Mesendoderm (in vitro differentiated cells): ENCODE data around the gene PRDM16.

Experiments used
- DNase-seq: peaks from one replicate; pipeline ENCODE4 v3.0.0; 2013
- H2AK5ac ChIP-seq: 2 replicates; pipeline ENCODE4 v1.6.1; 2013; ENCODE audit warnings: low read length, inconsistent platforms
- H2BK120ac ChIP-seq: 2 replicates; pipeline ENCODE4 v1.6.1; 2013; ENCODE audit warnings: low read depth, mild to moderate bottlenecking, low read length, moderate library complexity, mixed read lengths
- H2BK15ac ChIP-seq: replicated peaks from 2 replicates; pipeline ENCODE4 v1.6.1; 2013; ENCODE audit warnings: low read depth, mild to moderate bottlenecking, moderate library complexity
- H2BK5ac ChIP-seq: 2 replicates; pipeline ENCODE4 v1.6.1; 2013; ENCODE audit warnings: low read length, inconsistent platforms
- H3K18ac ChIP-seq: 2 replicates; pipeline ENCODE4 v1.6.1; 2013; ENCODE audit warnings: mild to moderate bottlenecking, low read length, mixed read lengths
- H3K23ac ChIP-seq: one replicate; pipeline ENCODE4 v1.6.1; 2013; ENCODE audit warnings: low read length
- H3K27ac ChIP-seq: 2 replicates; pipeline ENCODE4 v1.5.1; 2013; ENCODE audit warnings: low read depth, mild to moderate bottlenecking, inconsistent platforms, low read length, moderate library complexity
- H3K27me3 ChIP-seq: 2 replicates; pipeline ENCODE4 v1.6.1; 2013; ENCODE audit warnings: low read length, control low read depth, mild to moderate bottlenecking, inconsistent platforms; ENCODE audit not compliant: insufficient read depth, poor library complexity
- H3K36me3 ChIP-seq: 2 replicates; pipeline ENCODE4 v1.6.1; 2013; ENCODE audit warnings: low read length, inconsistent platforms; ENCODE audit not compliant: control insufficient read depth, insufficient read depth
- H3K4ac ChIP-seq: one replicate; pipeline ENCODE4 v1.6.1; 2013; ENCODE audit warnings: low read depth, mild to moderate bottlenecking, low read length, moderate library complexity
- H3K4me1 ChIP-seq: 2 replicates; pipeline ENCODE4 v1.6.1; 2013; ENCODE audit warnings: low read depth, low read length, inconsistent platforms; ENCODE audit not compliant: control insufficient read depth
- H3K4me2 ChIP-seq: 2 replicates; pipeline ENCODE4 v1.6.1; 2013; ENCODE audit warnings: low read length
- H3K4me3 ChIP-seq: 2 replicates; pipeline ENCODE4 v1.5.1; 2013; ENCODE audit warnings: mild to moderate bottlenecking, low read length
- H3K56ac ChIP-seq: one replicate; pipeline ENCODE4 v1.6.1; 2013; ENCODE audit warnings: low read length
- H3K79me1 ChIP-seq: 2 replicates; pipeline ENCODE4 v1.6.1; 2013; ENCODE audit warnings: low read length, inconsistent platforms
- H3K79me2 ChIP-seq: 2 replicates; pipeline ENCODE4 v1.6.1; 2013; ENCODE audit warnings: mild to moderate bottlenecking, low read length; ENCODE audit not compliant: control insufficient read depth, insufficient read depth
- H3K9ac ChIP-seq: 2 replicates; pipeline ENCODE4 v1.6.1; 2013; ENCODE audit warnings: low read length, inconsistent platforms
- H4K5ac ChIP-seq: one replicate; pipeline ENCODE4 v1.6.1; 2013; ENCODE audit warnings: low read length
- H4K8ac ChIP-seq: one replicate; pipeline ENCODE4 v1.6.1; 2013; ENCODE audit warnings: low read depth, mild to moderate bottlenecking, control low read depth, low read length, moderate library complexity
- WGBS: extraction: QIAGEN DNeasy Blood & Tissue Kit; methylation state at CpG from one replicate; pipeline ENCODE4 v1.1.7; 2013; ENCODE audit warnings: low lambda C conversion rate, missing lambda C conversion rate; ENCODE audit not compliant: insufficient coverage; ENCODE audit errors: extremely low coverage; 5-methylcytosine and 5-hydroxymethylcytosine counted together

Gene PRDM16

GRCh38 chr1:3357526-3358297 lies 288.7 kb downstream of the PRDM16 start:
- H4K8ac ChIP-seq: no peak overlapping the region
- no peak overlapping the region for H3K4me2 ChIP-seq
- H3K27me3 ChIP-seq: no peaks in the 10 kb centered on the region
- H3K27ac ChIP-seq: no peak overlapping the region
- H3K4me3 ChIP-seq: no peak overlapping the region
- no peaks in the 10 kb centered on the region for H3K36me3 ChIP-seq
- no peak overlapping the region for H4K5ac ChIP-seq
- no CpG with 5 or more reads among the region's 25 CpGs for WGBS
- no peak overlapping the region for H3K18ac ChIP-seq
- no peak overlapping the region for H3K9ac ChIP-seq
- H3K56ac ChIP-seq: no peak overlapping the region
- peaks cover 3% of the 10 kb centered on the region for H3K4me1 ChIP-seq
- no peak overlapping the region for H2BK120ac ChIP-seq
- no peaks in the 10 kb centered on the region for H3K79me1 ChIP-seq
- H2AK5ac ChIP-seq: no peak overlapping the region
- H2BK5ac ChIP-seq: no peak overlapping the region
- DNase-seq: no peak
- no peak overlapping the region for H2BK15ac ChIP-seq
- no peak overlapping the region for H3K4ac ChIP-seq
- H3K23ac ChIP-seq: no peak overlapping the region
- H3K79me2 ChIP-seq: no peaks in the 10 kb centered on the region

GRCh38 chr1:3359351-3359750 lies 290.3 kb downstream of the PRDM16 start:
- Histone ChIP-seq H3K79me1 (no peaks in the 10 kb centered on the region), H3K79me2 (no peaks in the 10 kb centered on the region), H2BK120ac (no peak overlapping the region), H3K4me2 (no peak overlapping the region), H3K4me3 (no peak overlapping the region), H3K27ac (no peak overlapping the region), H3K4me1 (no peaks in the 10 kb centered on the region), H3K27me3 (no peaks in the 10 kb centered on the region), H3K23ac (no peak overlapping the region), H2BK15ac (no peak overlapping the region), H2BK5ac (no peak overlapping the region), H3K56ac (no peak overlapping the region), H3K18ac (no peak overlapping the region), H3K4ac (no peak overlapping the region), H4K5ac (no peak overlapping the region), H3K36me3 (no peaks in the 10 kb centered on the region), H2AK5ac (no peak overlapping the region), H3K9ac (no peak overlapping the region), H4K8ac (no peak overlapping the region)
- DNase-seq: no peak
- no CpG with 5 or more reads among the region's 10 CpGs for WGBS

- Histone ChIP-seq H3K4me3 (no peak overlapping the region), H2BK15ac (no peak overlapping the region), H3K4me2 (no peak overlapping the region), H2BK120ac (no peak overlapping the region), H3K79me1 (no peaks in the 10 kb centered on the region), H3K4me1 (no peaks in the 10 kb centered on the region), H3K27ac (no peak overlapping the region), H3K9ac (no peak overlapping the region), H4K8ac (no peak overlapping the region), H3K36me3 (no peaks in the 10 kb centered on the region), H3K4ac (no peak overlapping the region), H3K23ac (no peak overlapping the region), H2BK5ac (no peak overlapping the region), H3K27me3 (no peaks in the 10 kb centered on the region), H4K5ac (no peak overlapping the region), H3K79me2 (no peaks in the 10 kb centered on the region), H3K56ac (no peak overlapping the region), H3K18ac (no peak overlapping the region), H2AK5ac (no peak overlapping the region)
- WGBS: no CpG with 5 or more reads among the region's 31 CpGs
- no peak for DNase-seq
These were observed 290.9 kb downstream of the PRDM16 start for GRCh38 chr1:3359756-3360440.

GRCh38 chr1:3360646-3361257 lies 291.7 kb downstream of the PRDM16 start:
- H4K8ac ChIP-seq: no peak overlapping the region
- no peak for DNase-seq
- no CpG with 5 or more reads among the region's 32 CpGs for WGBS
- H2BK5ac ChIP-seq: no peak overlapping the region
- no peaks in the 10 kb centered on the region for H3K36me3 ChIP-seq
- no peak overlapping the region for H3K56ac ChIP-seq
- no peak overlapping the region for H3K9ac ChIP-seq
- H3K79me2 ChIP-seq: no peaks in the 10 kb centered on the region
- no peak overlapping the region for H3K27ac ChIP-seq
- H2AK5ac ChIP-seq: no peak overlapping the region
- no peak overlapping the region for H3K4ac ChIP-seq
- H3K79me1 ChIP-seq: no peaks in the 10 kb centered on the region
- no peak overlapping the region for H3K4me2 ChIP-seq
- no peak overlapping the region for H3K18ac ChIP-seq
- no peaks in the 10 kb centered on the region for H3K27me3 ChIP-seq
- no peak overlapping the region for H3K4me3 ChIP-seq
- H2BK120ac ChIP-seq: no peak overlapping the region
- no peak overlapping the region for H3K23ac ChIP-seq
- H4K5ac ChIP-seq: no peak overlapping the region
- H3K4me1 ChIP-seq: no peaks in the 10 kb centered on the region
- no peak overlapping the region for H2BK15ac ChIP-seq

GRCh38 chr1:3363023-3363422 lies 294.0 kb downstream of the PRDM16 start:
- DNase-seq: no peak
- H4K5ac ChIP-seq: no peak overlapping the region
- H3K18ac ChIP-seq: no peak overlapping the region
- H3K36me3 ChIP-seq: no peaks in the 10 kb centered on the region
- H3K27ac ChIP-seq: no peak overlapping the region
- H3K4me1 ChIP-seq: no peaks in the 10 kb centered on the region
- no peak overlapping the region for H3K4me2 ChIP-seq
- no peaks in the 10 kb centered on the region for H3K79me2 ChIP-seq
- no peak overlapping the region for H2BK15ac ChIP-seq
- no peaks in the 10 kb centered on the region for H3K27me3 ChIP-seq
- WGBS: no CpG with 5 or more reads among the region's 11 CpGs
- H2BK5ac ChIP-seq: no peak overlapping the region
- H3K9ac ChIP-seq: no peak overlapping the region
- H3K4ac ChIP-seq: no peak overlapping the region
- no peak overlapping the region for H2AK5ac ChIP-seq
- no peak overlapping the region for H4K8ac ChIP-seq
- H3K23ac ChIP-seq: no peak overlapping the region
- H3K56ac ChIP-seq: no peak overlapping the region
- no peaks in the 10 kb centered on the region for H3K79me1 ChIP-seq
- no peak overlapping the region for H2BK120ac ChIP-seq
- H3K4me3 ChIP-seq: no peak overlapping the region
